Measurements from ENCODE around the gene VSNL1. TPM values are rescaled to one million over a fixed set of nuclear protein-coding genes. Genes with fewer than 3 reads are reported as not detected.

The VSNL1 gene
- total RNA-seq, 1 experiment from 2014 or later: 0.66 TPM

GRCh38 chr2:17680119-17680518, 139.6 kb downstream of the VSNL1 start:
- Histone ChIP-seq H3K27me3 (no peaks in the 10 kb centered on the region), H3K9me3 (no peaks in the 10 kb centered on the region), H3K36me3 (peaks cover 53% of the 10 kb centered on the region), H3K4me3 (no peak overlapping the region)
- no peak for DNase-seq

- Histone ChIP-seq H3K27me3 (no peaks in the 10 kb centered on the region), H3K4me3 (no peak overlapping the region), H3K9me3 (no peaks in the 10 kb centered on the region), H3K36me3 (peaks cover 48% of the 10 kb centered on the region)
- DNase-seq: no peak
Measured at GRCh38 chr2:17682098-17682857, 141.8 kb downstream of the VSNL1 start.

GRCh38 chr2:17683981-17684380, 143.5 kb downstream of the VSNL1 start:
- DNase-seq: no peak
- Histone ChIP-seq H3K36me3 (peaks cover 44% of the 10 kb centered on the region), H3K4me3 (no peak overlapping the region)

GRCh38 chr2:17688600-17688999, 148.1 kb downstream of the VSNL1 start:
- DNase-seq: no peak
- Histone ChIP-seq H3K4me3 (no peak overlapping the region), H3K36me3 (peaks cover 55% of the 10 kb centered on the region), H3K27me3 (no peaks in the 10 kb centered on the region), H3K9me3 (peaks cover 1% of the 10 kb centered on the region; the same call in 1 of the 2 replicates)

More at GRCh38 chr2:17683981-17684380, 143.5 kb downstream of the VSNL1 start:
- no peaks in the 10 kb centered on the region for H3K9me3 ChIP-seq
- no peaks in the 10 kb centered on the region for H3K27me3 ChIP-seq

GRCh38 chr2:17689010-17689409, 148.5 kb downstream of the VSNL1 start:
- Histone ChIP-seq H3K36me3 (peaks cover 57% of the 10 kb centered on the region), H3K27me3 (no peaks in the 10 kb centered on the region), H3K9me3 (peaks cover 1% of the 10 kb centered on the region; the same call in 1 of the 2 replicates), H3K4me3 (no peak overlapping the region)
- DNase-seq: no peak

- Histone ChIP-seq H3K36me3 (peaks cover 72% of the 10 kb centered on the region), H3K9me3 (peaks cover 1% of the 10 kb centered on the region; the same call in 1 of the 2 replicates), H3K4me3 (no peak overlapping the region), H3K27me3 (no peaks in the 10 kb centered on the region)
- DNase-seq: no peak
Measured at GRCh38 chr2:17690776-17691175, 150.3 kb downstream of the VSNL1 start.

Other genes starting within 250 kb of the VSNL1 start
- gene RAD51AP2, start 22.3 kb upstream of the VSNL1 start, total RNA-seq (2014; rRNA removed; shearing (Covaris generic); ENCODE audit: low replicate concordance): not detected in 2 replicates
- 11.4 and 24.6 TPM in 2 replicates for gene SMC6, start 213.1 kb downstream of the VSNL1 start, total RNA-seq (2014; rRNA removed; shearing (Covaris generic); ENCODE audit: low replicate concordance)
- gene GEN1, start 213.4 kb downstream of the VSNL1 start, total RNA-seq (2014; rRNA removed; shearing (Covaris generic); ENCODE audit: low replicate concordance): 8.3 and 49.4 TPM in 2 replicates